AG04450 (cell line): ENCODE data around the gene SMARCA2. TPM values are rescaled to one million over a fixed set of nuclear protein-coding genes. Genes with fewer than 3 reads are reported as not detected.

ENCODE experiments used
- CTCF ChIA-PET: fragments of 300-600, 350-600 bp; formaldehyde crosslinking; extraction: SDS; loops from one replicate; lab custom pipeline; 2022; ENCODE audit warnings: antibody characterized with exemption, inconsistent platforms; lab: Charles Lee
- POLR2A ChIA-PET: fragments of 350-600 bp; formaldehyde crosslinking; extraction: SDS; loops from one replicate; lab custom pipeline; 2021; ENCODE audit warnings: antibody characterized with exemption, inconsistent platforms; lab: Yijun Ruan, JAX
- DNase-seq: peaks from one replicate; pipeline ENCODE4 v3.0.0-alpha.2; 2011; ENCODE audit warnings: low read depth, low spot score
- H3K27ac ChIP-seq: one replicate; pipeline ENCODE4 v1.5.1; 2012; ENCODE audit warnings: low read depth, low read length, control low read depth
- H3K27me3 ChIP-seq: one replicate; pipeline ENCODE4 v1.6.0; 2012; ENCODE audit warnings: low read length; ENCODE audit not compliant: control insufficient read depth, insufficient read depth
- H3K4me3 ChIP-seq: 2 replicates; pipeline ENCODE4 v1.5.1; 2011; ENCODE audit warnings: mild to moderate bottlenecking, low read depth, low read length, control low read depth
- H3K9me3 ChIP-seq: 2 replicates; pipeline ENCODE4 v1.5.1; 2012; ENCODE audit warnings: low read length; ENCODE audit not compliant: control insufficient read depth, insufficient read depth
- polyA plus RNA-seq: library from polyadenylated mRNA; depleted of rRNA; stranded (reverse); fragments of >200 nt; gene quantifications from 2 replicates; pipeline ENCODE4 v1.2.3, GENCODE V29; 2011
- TF ChIP-seq, protein P1 (sequence below): IDR thresholded peaks from 2 replicates; pipeline ENCODE4 v1.5.1; 2011; ENCODE audit warnings: low read depth, low read length, control low read depth, inconsistent platforms

The SMARCA2 gene
- polyA plus RNA-seq, 1 experiment, result 51.2 TPM

DNA sequence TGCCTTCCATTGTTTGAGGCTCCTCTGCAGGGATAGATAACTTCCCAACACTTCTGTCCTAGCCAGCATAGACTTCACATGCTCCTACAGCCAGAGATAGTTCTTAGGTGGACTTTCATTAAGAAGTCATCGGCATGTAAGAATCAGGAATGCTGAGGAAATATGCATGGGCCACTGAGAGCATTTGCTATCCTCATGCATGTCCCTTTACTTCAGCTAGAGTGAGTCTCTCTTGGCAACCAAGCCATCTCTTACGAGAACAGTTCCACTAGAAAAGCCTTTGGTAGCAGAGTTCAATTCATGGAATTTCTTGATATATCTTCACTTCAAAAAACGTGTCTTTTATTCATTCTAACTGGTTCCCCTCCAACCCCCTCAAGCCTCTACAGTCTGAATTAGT is 202.4 kb downstream of the SMARCA2 start:
- TF ChIP-seq, protein P1, sequence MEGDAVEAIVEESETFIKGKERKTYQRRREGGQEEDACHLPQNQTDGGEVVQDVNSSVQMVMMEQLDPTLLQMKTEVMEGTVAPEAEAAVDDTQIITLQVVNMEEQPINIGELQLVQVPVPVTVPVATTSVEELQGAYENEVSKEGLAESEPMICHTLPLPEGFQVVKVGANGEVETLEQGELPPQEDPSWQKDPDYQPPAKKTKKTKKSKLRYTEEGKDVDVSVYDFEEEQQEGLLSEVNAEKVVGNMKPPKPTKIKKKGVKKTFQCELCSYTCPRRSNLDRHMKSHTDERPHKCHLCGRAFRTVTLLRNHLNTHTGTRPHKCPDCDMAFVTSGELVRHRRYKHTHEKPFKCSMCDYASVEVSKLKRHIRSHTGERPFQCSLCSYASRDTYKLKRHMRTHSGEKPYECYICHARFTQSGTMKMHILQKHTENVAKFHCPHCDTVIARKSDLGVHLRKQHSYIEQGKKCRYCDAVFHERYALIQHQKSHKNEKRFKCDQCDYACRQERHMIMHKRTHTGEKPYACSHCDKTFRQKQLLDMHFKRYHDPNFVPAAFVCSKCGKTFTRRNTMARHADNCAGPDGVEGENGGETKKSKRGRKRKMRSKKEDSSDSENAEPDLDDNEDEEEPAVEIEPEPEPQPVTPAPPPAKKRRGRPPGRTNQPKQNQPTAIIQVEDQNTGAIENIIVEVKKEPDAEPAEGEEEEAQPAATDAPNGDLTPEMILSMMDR, result no peak
- no peaks in the 10 kb centered on the region for H3K27me3 ChIP-seq
- no peak overlapping the region for H3K4me3 ChIP-seq
- no peak for DNase-seq
- no peaks in the 10 kb centered on the region for H3K9me3 ChIP-seq
- POLR2A ChIA-PET, result no interaction called here
- CTCF ChIA-PET, result no interaction called here
- H3K27ac ChIP-seq, result no peak overlapping the region

DNA sequence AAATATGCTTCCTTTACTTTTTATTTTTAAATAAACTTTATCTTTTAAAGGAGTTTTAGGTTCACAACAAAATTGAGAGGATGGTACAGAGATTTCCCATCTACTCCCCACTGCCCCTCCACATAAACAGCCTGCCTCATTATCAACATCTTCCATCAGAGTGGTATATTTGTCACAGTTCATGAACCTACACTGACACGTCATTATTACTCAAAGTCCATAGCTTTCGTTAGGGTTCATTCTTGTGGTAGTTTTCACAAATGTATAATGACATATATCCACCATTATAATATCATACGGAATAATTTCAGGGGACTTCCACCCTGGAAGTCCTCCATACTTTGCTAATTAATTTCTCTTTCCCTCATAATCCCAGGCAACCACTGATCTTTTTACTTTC is 204.9 kb downstream of the SMARCA2 start:
- TF ChIP-seq, protein P1, result no peak
- ChIA-PET CTCF (no interaction called here), POLR2A (no interaction called here)
- H3K4me3 ChIP-seq, result no peak overlapping the region
- DNase-seq, result no peak
- H3K9me3 ChIP-seq, result no peaks in the 10 kb centered on the region
- H3K27ac ChIP-seq, result no peak overlapping the region
- no peaks in the 10 kb centered on the region for H3K27me3 ChIP-seq

DNA sequence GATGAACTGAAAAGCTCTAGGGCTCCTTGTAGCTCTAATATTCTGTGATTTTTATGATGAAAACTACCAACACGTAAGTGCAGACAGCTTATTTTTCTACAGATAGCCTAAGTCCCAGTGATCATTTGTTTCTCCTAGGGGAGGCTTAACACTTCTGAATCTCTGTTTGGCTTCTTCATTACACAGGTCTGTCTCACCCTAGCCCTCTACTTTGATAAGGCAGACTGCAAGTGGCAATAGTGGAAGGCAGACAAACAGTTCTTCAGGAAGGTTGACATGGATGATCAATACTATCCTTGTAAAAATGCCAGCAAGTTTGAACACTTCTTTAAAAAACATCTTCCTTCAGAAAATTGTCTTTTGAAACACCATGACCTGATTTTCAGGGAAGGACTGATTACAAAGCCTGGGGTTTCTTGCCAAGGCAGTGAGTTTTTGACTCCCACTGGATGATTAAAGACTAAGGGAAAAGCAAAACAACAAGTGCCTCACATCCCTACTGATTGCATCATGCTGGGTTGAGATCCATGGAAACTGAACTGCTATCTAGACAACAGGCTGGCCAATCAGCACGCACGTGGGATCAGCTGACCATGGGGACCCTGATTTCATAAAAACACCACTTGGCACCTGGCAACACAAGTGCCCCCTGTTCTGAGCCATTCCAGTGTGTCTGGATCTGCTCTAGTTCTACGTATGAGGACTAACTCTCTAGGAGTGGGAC is 212.2 kb downstream of the SMARCA2 start:
- ChIA-PET CTCF (no interaction called here), POLR2A (no interaction called here)
- Histone ChIP-seq H3K27ac (no peak overlapping the region), H3K27me3 (no peaks in the 10 kb centered on the region), H3K9me3 (no peaks in the 10 kb centered on the region), H3K4me3 (no peak overlapping the region)
- TF ChIP-seq, protein P1, result no peak
- DNase-seq, result no peak

DNA sequence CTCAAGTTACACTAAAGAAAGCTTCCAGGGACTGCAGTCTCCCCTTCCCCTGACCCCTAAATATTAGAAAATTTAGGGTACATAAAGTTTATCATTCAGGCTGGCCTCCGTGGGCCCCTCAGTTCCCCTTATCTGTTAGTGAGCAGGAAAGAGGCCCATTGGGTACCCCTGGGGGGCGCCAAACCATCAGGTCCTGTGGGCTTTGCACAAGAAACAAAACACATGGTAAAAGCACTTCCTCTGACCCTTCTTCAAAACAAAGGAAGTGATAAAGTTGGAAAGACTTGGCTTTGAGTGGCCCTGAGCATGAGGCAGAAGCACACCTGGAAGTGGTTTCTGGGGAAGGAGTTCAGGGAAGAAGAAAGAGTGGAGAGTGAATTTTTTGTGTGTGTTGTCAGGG is 213.0 kb downstream of the SMARCA2 start:
- no peak overlapping the region for H3K27ac ChIP-seq
- DNase-seq, result no peak
- no peaks in the 10 kb centered on the region for H3K9me3 ChIP-seq
- CTCF ChIA-PET, result no interaction called here
- TF ChIP-seq, protein P1, result peak; percentile 28; the same call in 1 of the 2 replicates
- H3K4me3 ChIP-seq, result no peak overlapping the region
- POLR2A ChIA-PET, result no interaction called here
- H3K27me3 ChIP-seq, result no peaks in the 10 kb centered on the region

DNA sequence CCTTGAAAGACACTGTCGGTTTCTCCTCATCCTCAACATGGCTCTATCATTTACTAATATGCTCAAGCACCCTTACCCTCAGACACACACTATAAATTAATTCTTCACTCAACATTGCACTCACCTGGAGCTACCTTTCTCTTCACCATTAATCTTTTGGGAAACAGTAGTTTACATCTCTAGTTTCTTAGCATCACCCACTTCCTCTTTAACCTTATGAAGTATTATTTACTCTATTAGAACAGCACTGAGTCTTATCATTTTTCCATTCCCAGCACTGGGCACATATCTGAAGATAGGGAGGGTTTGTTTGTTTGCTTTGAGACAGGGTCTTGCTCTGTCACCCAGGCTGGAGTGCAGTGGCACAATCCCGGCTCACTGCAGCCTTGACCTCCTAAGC is 213.5 kb downstream of the SMARCA2 start:
- TF ChIP-seq, protein P1, result no peak
- CTCF ChIA-PET, result no interaction called here

More for the DNA sequence above, 213.5 kb downstream of the SMARCA2 start:
- DNase-seq, result no peak
- Histone ChIP-seq H3K27ac (no peak overlapping the region), H3K9me3 (no peaks in the 10 kb centered on the region), H3K27me3 (no peaks in the 10 kb centered on the region), H3K4me3 (no peak overlapping the region)
- POLR2A ChIA-PET, result no interaction called here
